GM18870 (cell line): Measurements from ENCODE around the gene AOPEP.
A peak's percentile ranks its signal among the peaks of the same experiment; 100 is the strongest.
"Not testable (repeated sequence)": the region's sequence is repeated elsewhere in the genome, so short reads cannot be mapped to it uniquely, and the experiment has no call there.

Experiments
- ATAC-seq: cut with Tn5 transposase; IDR thresholded peaks from one replicate; pipeline ENCODE4 v1.9.1; 2021; ENCODE audit warnings: moderate library complexity; ENCODE audit not compliant: unreplicated experiment

Gene AOPEP

GRCh38 chr9:94867281-94867841 is 140.9 kb downstream of the AOPEP start:
- ATAC-seq: no peak

DNA sequence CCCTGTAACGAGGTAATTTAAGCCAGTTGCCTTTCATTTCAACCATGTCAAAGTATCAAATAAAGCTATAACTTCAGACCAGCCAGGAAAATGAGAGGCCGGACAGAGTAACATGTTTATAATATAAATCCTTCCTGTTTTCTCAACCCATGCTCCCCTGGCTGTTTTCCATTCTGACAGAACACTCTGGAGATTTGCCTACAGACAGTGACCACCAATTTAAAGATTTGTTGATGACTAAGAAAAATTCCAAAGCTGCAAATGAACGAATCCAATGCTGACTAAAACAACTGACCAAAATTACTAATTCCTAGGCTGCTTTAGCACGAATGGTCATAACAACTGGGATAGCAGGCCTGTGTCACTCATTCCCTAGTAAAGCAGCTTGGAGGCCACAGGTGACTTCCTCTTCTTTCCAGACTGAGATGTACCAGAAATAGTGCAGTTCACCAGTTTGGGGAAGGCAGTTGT is 141.4 kb downstream of the AOPEP start:
- ATAC-seq: no peak

DNA sequence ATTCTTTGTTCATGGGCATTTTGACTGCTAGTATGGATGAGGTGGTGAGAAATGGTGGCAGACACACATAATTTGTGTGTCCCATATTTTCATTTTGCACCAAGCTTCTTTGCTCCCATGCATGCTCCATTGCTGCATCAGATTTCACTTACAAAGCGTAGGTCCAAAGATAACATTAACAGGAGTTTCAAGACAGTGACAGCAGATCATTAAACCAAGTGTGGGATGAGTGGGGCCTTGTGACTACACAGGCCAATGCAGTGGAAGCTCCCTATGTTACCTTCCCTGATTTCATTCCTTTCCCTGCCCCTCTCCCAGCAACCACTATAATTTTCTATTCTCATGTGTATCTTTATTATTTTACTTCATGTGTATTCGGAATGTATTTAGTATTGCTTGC is 142.0 kb downstream of the AOPEP start:
- ATAC-seq: no peak

- no peak for ATAC-seq
Observed at GRCh38 chr9:94869415-94869843, 142.9 kb downstream of the AOPEP start.

DNA sequence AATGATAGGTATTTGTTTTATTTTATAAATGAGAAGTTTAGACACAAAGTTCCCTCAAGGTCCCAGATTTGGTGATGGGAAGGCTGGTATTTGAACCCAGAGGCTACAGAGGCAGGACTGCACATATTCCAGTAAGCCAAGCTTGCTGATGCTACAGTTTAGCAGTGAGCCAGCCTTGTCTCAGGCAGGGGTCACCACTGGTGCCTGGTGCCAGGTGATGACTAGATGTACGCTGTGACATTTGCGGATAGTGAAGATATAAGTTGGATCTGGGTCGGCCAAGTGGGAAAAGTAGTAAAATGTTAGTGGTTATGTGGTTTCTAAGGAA is 143.9 kb downstream of the AOPEP start:
- ATAC-seq: no peak

- ATAC-seq: no peak
Observed at GRCh38 chr9:94870793-94871558, 144.5 kb downstream of the AOPEP start.

DNA sequence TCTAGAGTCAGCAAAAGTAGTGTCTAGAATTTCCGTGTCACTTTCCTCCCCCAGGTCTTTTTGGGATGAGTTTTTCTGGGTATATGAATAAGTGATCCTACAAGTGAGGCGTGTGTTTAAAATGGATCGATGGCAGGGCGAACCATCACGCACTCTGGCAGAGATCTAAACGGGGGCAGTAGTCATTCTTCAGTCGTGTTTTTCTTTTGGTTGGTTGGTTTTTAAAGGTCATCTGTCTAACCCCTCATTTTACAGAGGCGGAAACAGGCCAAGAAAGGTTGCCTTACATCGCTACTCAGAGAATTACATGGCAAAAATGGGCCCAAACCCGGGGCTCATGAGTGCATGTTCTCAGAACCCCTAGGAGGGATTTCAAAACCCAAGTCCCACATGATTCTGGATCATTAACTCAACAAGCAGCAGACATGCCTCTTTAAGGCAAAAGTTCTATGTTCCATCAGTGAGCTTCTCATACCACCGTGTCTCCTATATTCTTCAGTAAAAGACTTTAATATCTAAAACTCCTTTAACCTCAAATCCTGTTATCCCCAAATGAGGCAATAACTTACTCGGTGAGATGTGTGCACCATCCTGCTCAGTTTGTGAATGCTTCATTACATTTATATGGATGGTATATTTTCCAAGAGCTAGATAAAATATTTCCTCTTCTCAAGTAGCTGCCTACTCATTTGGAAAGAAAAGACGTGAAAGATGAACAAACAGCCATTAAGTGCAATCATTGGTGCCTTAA is 145.8 kb downstream of the AOPEP start:
- no peak for ATAC-seq

DNA sequence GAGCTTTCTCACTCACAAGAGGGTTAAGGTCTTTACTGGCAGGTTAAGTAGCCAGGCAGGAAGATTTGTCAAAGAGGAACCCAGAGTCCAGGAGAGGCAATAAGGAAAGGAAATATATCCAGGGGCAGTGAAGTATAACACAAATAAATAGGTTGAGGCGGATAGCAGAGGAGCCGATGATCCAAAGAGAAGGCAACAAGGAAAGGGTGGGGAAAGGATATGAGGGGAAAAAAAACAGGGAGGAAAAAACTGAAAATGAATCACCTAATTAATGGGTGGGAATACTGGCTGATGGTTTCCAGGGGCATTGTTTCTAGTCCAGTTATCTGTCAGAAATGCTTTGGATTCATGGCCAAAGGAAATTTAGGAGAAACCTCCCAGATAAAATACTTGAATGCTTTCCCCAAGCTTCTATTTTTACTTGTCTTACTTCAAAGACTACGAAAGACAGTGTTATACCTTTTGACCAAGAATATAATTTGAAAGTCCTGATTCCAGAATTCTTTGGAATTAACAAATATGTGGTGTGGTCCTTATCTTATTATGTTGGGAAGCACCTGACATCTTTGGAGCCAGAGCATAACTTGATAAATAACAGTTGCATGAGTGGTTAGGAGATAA is 146.5 kb downstream of the AOPEP start:
- no peak for ATAC-seq

GRCh38 chr9:94874316-94874715 is 147.8 kb downstream of the AOPEP start:
- ATAC-seq: no peak

GRCh38 chr9:94875300-94876020 is 149.0 kb downstream of the AOPEP start:
- ATAC-seq: peak; percentile 86

GRCh38 chr9:94878804-94879203 is 152.3 kb downstream of the AOPEP start:
- not testable (repeated sequence) for ATAC-seq

DNA sequence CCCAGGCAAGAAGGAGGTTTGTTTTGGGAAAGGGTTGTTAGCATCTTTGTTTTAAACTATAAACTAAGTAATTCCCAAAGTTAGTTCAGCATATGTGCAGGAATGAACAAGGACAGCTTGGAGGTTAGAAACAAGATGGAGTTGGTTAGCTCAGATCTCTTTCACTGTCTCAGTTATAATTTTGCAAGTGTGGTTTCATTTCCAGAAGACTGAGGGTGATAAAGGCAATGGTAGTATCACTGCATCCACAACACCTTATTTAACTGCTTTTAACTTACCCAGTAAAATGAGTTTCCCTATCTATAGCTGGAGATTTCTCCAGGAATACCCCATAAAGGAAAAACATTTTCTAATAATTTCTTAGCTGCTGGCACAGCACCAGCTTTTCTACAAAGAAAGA is 152.7 kb downstream of the AOPEP start:
- ATAC-seq: no peak

DNA sequence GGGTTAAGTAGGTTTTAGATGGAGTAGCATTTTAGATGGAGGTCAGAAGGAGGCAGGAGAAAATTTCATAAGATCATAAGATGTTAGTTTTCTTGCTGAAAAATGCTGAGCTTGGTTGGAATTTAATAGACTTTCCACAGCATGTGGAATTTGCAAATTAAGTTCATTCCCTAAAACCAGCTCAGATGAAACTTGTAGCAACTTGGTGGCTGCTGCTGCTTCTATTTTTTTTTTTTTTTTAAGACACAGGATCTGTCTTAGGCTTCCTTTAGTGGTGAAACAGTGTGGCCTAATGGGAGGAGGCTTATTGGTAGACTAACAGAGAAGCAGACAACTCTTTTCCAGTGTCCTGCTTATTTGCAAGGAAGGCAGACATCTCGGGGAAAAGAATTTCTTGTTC is 154.5 kb downstream of the AOPEP start:
- no peak for ATAC-seq

DNA sequence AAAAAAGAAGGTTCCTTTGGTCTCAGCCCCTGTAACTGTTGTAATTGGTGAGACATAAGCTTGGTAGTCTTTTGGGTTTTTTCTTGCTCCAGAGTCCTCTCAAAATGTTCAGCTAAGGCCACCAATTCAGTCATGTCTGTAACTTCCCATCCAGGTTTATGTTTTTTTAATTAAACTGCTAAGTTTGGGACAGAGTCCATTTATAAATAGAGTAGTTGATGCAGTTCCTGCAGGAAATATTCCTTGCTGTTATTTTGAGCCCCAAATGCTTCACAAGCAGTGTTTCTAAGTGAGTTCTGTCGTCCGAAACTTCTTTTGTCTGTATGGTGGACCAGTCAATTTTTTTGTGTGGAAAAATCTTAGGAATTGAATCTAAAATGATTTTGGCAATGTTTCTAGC is 155.0 kb downstream of the AOPEP start:
- no peak for ATAC-seq

GRCh38 chr9:94881940-94882339 is 155.4 kb downstream of the AOPEP start:
- ATAC-seq: no peak

- no peak for ATAC-seq
Observed at GRCh38 chr9:94882966-94883641, 156.6 kb downstream of the AOPEP start.

GRCh38 chr9:94885854-94886447 is 159.5 kb downstream of the AOPEP start:
- ATAC-seq: no peak

- ATAC-seq: no peak
Observed at GRCh38 chr9:94887721-94888120, 161.2 kb downstream of the AOPEP start.

DNA sequence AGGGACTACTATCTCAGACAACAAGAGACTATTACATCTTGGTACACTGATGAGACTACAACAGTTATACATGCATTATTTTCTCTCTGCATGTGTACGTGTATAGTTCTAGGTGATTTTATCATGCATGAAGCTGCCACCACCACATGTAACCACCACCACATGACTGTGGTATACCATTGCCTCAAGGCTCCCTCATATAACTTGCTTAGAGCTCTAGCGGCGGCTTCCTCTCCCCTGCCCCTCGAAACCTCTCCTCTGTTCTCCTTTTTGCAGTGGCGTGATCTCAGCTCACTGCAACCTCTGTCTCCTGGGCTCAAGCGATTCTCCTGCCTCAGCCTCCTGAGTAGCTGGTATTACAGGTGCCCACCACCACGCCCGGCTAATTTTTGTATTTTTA is 162.3 kb downstream of the AOPEP start:
- ATAC-seq: no peak

- no peak for ATAC-seq
Observed at GRCh38 chr9:94889628-94890027, 163.1 kb downstream of the AOPEP start.
